NCI-H446 treated with DMSO at 0.1 percent for 48 hours (cell line): ENCODE results near the gene CCNB3.

Source experiments
- DNase-seq: peaks from one replicate; lab custom pipeline; 2025; lab: John Stamatoyannopoulos, UW

The CCNB3 gene

GRCh38 chrX:50343917-50344316 lies 139.4 kb downstream of the CCNB3 start:
- no peak for DNase-seq

- no peak for DNase-seq
Observed at GRCh38 chrX:50372966-50373365, 168.4 kb downstream of the CCNB3 start.

- no peak for DNase-seq
Observed at GRCh38 chrX:50375481-50376267, 171.1 kb downstream of the CCNB3 start.

GRCh38 chrX:50381729-50382415 lies 177.3 kb downstream of the CCNB3 start:
- DNase-seq: no peak

- no peak for DNase-seq
Observed at GRCh38 chrX:50386520-50386919, 182.0 kb downstream of the CCNB3 start.

GRCh38 chrX:50393902-50394301 lies 189.3 kb downstream of the CCNB3 start:
- DNase-seq: no peak
